IMR-90 (cell line): Measurements from ENCODE around the gene MPIG6B. TPM values are rescaled to one million over a fixed set of nuclear protein-coding genes. Genes with fewer than 3 reads are reported as not detected.

Experiments used
- ATAC-seq: fragments of 200-7000 bp; cut with Tn5 transposase; 2 replicates; pipeline ENCODE4 v1.9.1; 2020; ENCODE audit warnings: low read depth, mild to moderate bottlenecking, moderate library complexity
- BruUV-seq: library from RNA; stranded (reverse); fragments of 400-500 nt; replicated peaks from 2 replicates; lab custom pipeline; 2021; lab: Mats Ljungman, UMichigan
- CTCF ChIA-PET: fragments of 300-600 bp; formaldehyde crosslinking; extraction: SDS; loops from one replicate; lab custom pipeline; 2021; ENCODE audit warnings: antibody characterized with exemption; lab: Yijun Ruan, JAX
- POLR2A ChIA-PET: fragments of 300-600 bp; sonication (Branson Sonifier 250); formaldehyde crosslinking; loops from one replicate; lab custom pipeline; 2022; ENCODE audit warnings: antibody characterized with exemption; ENCODE audit not compliant: unreplicated experiment; lab: Charles Lee
- DNase-seq: peaks from one replicate; pipeline ENCODE4 v3.0.0; 2013
- H2AFZ ChIP-seq: replicated peaks from 2 replicates; pipeline ENCODE3; 2013; ENCODE audit warnings: low read length, mild to moderate bottlenecking; ENCODE audit not compliant: poor library complexity
- H2AK5ac ChIP-seq: 2 replicates; pipeline ENCODE4 v1.6.1; 2013; ENCODE audit warnings: low read depth, low read length, inconsistent platforms
- H2AK9ac ChIP-seq: replicated peaks from 2 replicates; pipeline ENCODE3; 2013; ENCODE audit warnings: mild to moderate bottlenecking, low read depth, low read length, moderate library complexity; ENCODE audit not compliant: poor library complexity
- H2BK120ac ChIP-seq: 2 replicates; pipeline ENCODE4 v1.6.1; 2013; ENCODE audit warnings: low read depth, low read length, inconsistent platforms
- H2BK15ac ChIP-seq: 3 replicates; pipeline ENCODE4 v1.6.1; 2013; ENCODE audit warnings: low read depth, low read length, inconsistent platforms
- H2BK20ac ChIP-seq: 2 replicates; pipeline ENCODE4 v1.6.1; 2013; ENCODE audit warnings: low read depth, mild to moderate bottlenecking, inconsistent platforms, low read length, moderate library complexity
- H2BK5ac ChIP-seq: 2 replicates; pipeline ENCODE4 v1.6.1; 2013; ENCODE audit warnings: mild to moderate bottlenecking, low read depth, low read length, inconsistent platforms; ENCODE audit not compliant: poor library complexity, severe bottlenecking
- H3K14ac ChIP-seq: replicated peaks from 2 replicates; pipeline ENCODE4 v1.6.1; 2013; ENCODE audit warnings: low read depth, low read length, inconsistent platforms
- H3K18ac ChIP-seq: 2 replicates; pipeline ENCODE4 v1.6.1; 2013; ENCODE audit warnings: low read depth, low read length, control low read depth
- H3K23ac ChIP-seq: 2 replicates; pipeline ENCODE4 v1.6.1; 2013; ENCODE audit warnings: low read depth, low read length, inconsistent platforms
- H3K27ac ChIP-seq: 2 replicates; pipeline ENCODE4 v1.5.1; 2013; ENCODE audit warnings: mild to moderate bottlenecking, control low read depth, low read length; ENCODE audit not compliant: insufficient read depth
- H3K27me3 ChIP-seq: 2 replicates; pipeline ENCODE4 v1.6.1; 2013; ENCODE audit warnings: low read length; ENCODE audit not compliant: control insufficient read depth, insufficient read depth
- H3K36me3 ChIP-seq: 2 replicates; pipeline ENCODE4 v1.6.1; 2013; ENCODE audit warnings: low read length, mixed read lengths; ENCODE audit not compliant: control insufficient read depth, insufficient read depth
- H3K4ac ChIP-seq: 2 replicates; pipeline ENCODE4 v1.6.1; 2013; ENCODE audit warnings: low read depth, low read length, inconsistent platforms
- H3K4me1 ChIP-seq: 2 replicates; pipeline ENCODE4 v1.6.1; 2013; ENCODE audit warnings: low read length, mixed read lengths; ENCODE audit not compliant: control insufficient read depth, insufficient read depth
- H3K4me2 ChIP-seq: 2 replicates; pipeline ENCODE4 v1.6.1; 2013; ENCODE audit warnings: low read depth, mild to moderate bottlenecking, control low read depth, low read length, moderate library complexity
- H3K4me3 ChIP-seq: 2 replicates; pipeline ENCODE4 v1.5.1; 2013; ENCODE audit warnings: low read depth, mild to moderate bottlenecking, control low read depth, low read length, moderate library complexity; ENCODE audit not compliant: insufficient read depth
- H3K56ac ChIP-seq: 2 replicates; pipeline ENCODE4 v1.6.1; 2013; ENCODE audit warnings: low read length, inconsistent platforms; ENCODE audit not compliant: insufficient read depth; ENCODE audit errors: extremely low read depth
- H3K79me1 ChIP-seq, 2 experiments: 2 replicates each; pipeline ENCODE4 v1.6.1; 2013; ENCODE audit warnings: low read length in 2 of 2, inconsistent platforms in 1 of 2, low read depth in 1 of 2
- H3K9ac ChIP-seq: 2 replicates; pipeline ENCODE4 v1.6.1; 2013; ENCODE audit warnings: low read depth, low read length, control low read depth
- H3K9me1 ChIP-seq: 2 replicates; pipeline ENCODE4 v1.6.1; 2013; ENCODE audit warnings: low read length, inconsistent platforms; ENCODE audit not compliant: insufficient read depth
- H3K9me3 ChIP-seq: 2 replicates; pipeline ENCODE4 v1.6.1; 2013; ENCODE audit warnings: low read length; ENCODE audit not compliant: control insufficient read depth, insufficient read depth
- H4K20me1 ChIP-seq: 2 replicates; pipeline ENCODE4 v1.6.1; 2013; ENCODE audit warnings: low read length, inconsistent platforms; ENCODE audit not compliant: insufficient read depth
- H4K5ac ChIP-seq: 2 replicates; pipeline ENCODE4 v1.6.1; 2013; ENCODE audit warnings: mild to moderate bottlenecking, low read depth, low read length, control low read depth
- H4K8ac ChIP-seq, 2 experiments: 2 replicates each; pipeline ENCODE4 v1.6.1; 2013; ENCODE audit warnings: low read depth in 2 of 2, low read length in 2 of 2, control low read depth in 1 of 2, inconsistent platforms in 1 of 2
- H4K91ac ChIP-seq: 2 replicates; pipeline ENCODE4 v1.6.1; 2013; ENCODE audit warnings: low read depth, low read length, inconsistent platforms; ENCODE audit not compliant: insufficient read depth
- BHLHE40 ChIP-seq: fragments of 150-350 bp; IDR thresholded peaks from 2 replicates; pipeline ENCODE4 v1.6.1; 2016; ENCODE audit warnings: mild to moderate bottlenecking, low read depth, low read length
- CEBPB ChIP-seq: IDR thresholded peaks from 2 replicates; pipeline ENCODE4 v1.6.1; 2012; ENCODE audit warnings: low read depth, low read length, improper control_type of control experiment
- CHD1 ChIP-seq: IDR thresholded peaks from 2 replicates; pipeline ENCODE4 v1.6.1; 2012; ENCODE audit warnings: low read depth, low read length, improper control_type of control experiment
- CTCF ChIP-seq: conservative IDR thresholded peaks from 2 replicates; pipeline ENCODE4 v1.5.1; 2012; ENCODE audit warnings: mild to moderate bottlenecking, low read depth, low read length, improper control_type of control experiment
- FOS ChIP-seq: fragments of 150-350 bp; IDR thresholded peaks from 2 replicates; pipeline ENCODE4 v1.6.1; 2016; ENCODE audit warnings: low read depth, low read length
- MAFK ChIP-seq: IDR thresholded peaks from 2 replicates; pipeline ENCODE4 v1.6.1; 2012; ENCODE audit warnings: low read depth, low read length, improper control_type of control experiment
- MAZ ChIP-seq: IDR thresholded peaks from 2 replicates; pipeline ENCODE4 v1.6.1; 2012; ENCODE audit warnings: low read depth, mild to moderate bottlenecking, low read length, improper control_type of control experiment, moderate library complexity, borderline replicate concordance
- MXI1 ChIP-seq: IDR thresholded peaks from 2 replicates; pipeline ENCODE4 v1.6.1; 2012; ENCODE audit warnings: low read depth, mild to moderate bottlenecking, low read length, moderate library complexity, borderline replicate concordance
- POLR2A ChIP-seq: IDR thresholded peaks from 2 replicates; pipeline ENCODE4 v1.6.1; 2012; ENCODE audit warnings: mild to moderate bottlenecking, low read depth, low read length
- RAD21 ChIP-seq: IDR thresholded peaks from 2 replicates; pipeline ENCODE4 v1.6.1; 2012; ENCODE audit warnings: low read length, improper control_type of control experiment
- RCOR1 ChIP-seq: IDR thresholded peaks from 2 replicates; pipeline ENCODE4 v1.6.1; 2012; ENCODE audit warnings: mild to moderate bottlenecking, low read length, improper control_type of control experiment; ENCODE audit not compliant: insufficient replicate concordance
- SMC3 ChIP-seq: fragments of 150-350 bp; IDR thresholded peaks from 2 replicates; pipeline ENCODE4 v1.6.1; 2016; ENCODE audit warnings: low read depth, mild to moderate bottlenecking, antibody characterized with exemption, low read length, moderate library complexity
- WGBS, 2 experiments: methylation state at CpG; one replicate each; pipeline versions ENCODE4 v1.1.5 to v1.1.7; 2013; ENCODE audit warnings: missing lambda C conversion rate in 2 of 2; ENCODE audit not compliant: insufficient read length in 1 of 2; ENCODE audit errors: extremely low coverage in 2 of 2; 5-methylcytosine and 5-hydroxymethylcytosine counted together
- dilution Hi-C: fragments of 300-500 bp; cut with HindIII; formaldehyde crosslinking; loops from one replicate; pipeline ENCODE4 v1.14.3; 2018; ENCODE audit warnings: low sequenced_read_pairs; ENCODE audit not compliant: unreplicated experiment
- in situ Hi-C: fragments of 300-500 bp; cut with MboI; formaldehyde crosslinking; loops from 3 replicates; pipeline ENCODE4 v1.14.3; 2019; ENCODE audit warnings: low sequenced_read_pairs, inconsistent platforms, mixed read lengths
- intact Hi-C: fragments of 100-400 bp; cut with micrococcal nuclease; formaldehyde crosslinking; loops from 2 replicates; pipeline ENCODE4 v1.10.0; 2022
- polyA plus RNA-seq, 3 experiments: library from polyadenylated mRNA; depleted of rRNA; stranded (reverse); fragments of >200 nt; gene quantifications; 2 replicates each; pipeline ENCODE4 v1.2.3, GENCODE V29; 2012; ENCODE audit warnings: low replicate concordance in 1 of 3
- total RNA-seq: library from RNA; depleted of rRNA; stranded (reverse); fragments of >200 nt; gene quantifications from 2 replicates; pipeline ENCODE4 v1.2.3, GENCODE V29; 2012

Gene MPIG6B
- total and polyA plus RNA-seq, 2 of the 4 experiments (the other 2 are of a cell fraction), result not detected

- TF ChIP-seq CTCF, result no peak
- no peak for TF ChIP-seq CHD1
- TF ChIP-seq MAZ, result peak; percentile 22; the same call in 1 of the 2 replicates
- TF ChIP-seq RCOR1, result no peak
- peak; percentile 37 for TF ChIP-seq POLR2A
- TF ChIP-seq SMC3, result no peak
- no peak for TF ChIP-seq RAD21
- TF ChIP-seq CEBPB, result no peak
- TF ChIP-seq MAFK, result no peak
- TF ChIP-seq FOS, result 0 out of 2 replicates have a peak, but pooled peaks have one; percentile 23
- TF ChIP-seq BHLHE40, result no peak
- TF ChIP-seq MXI1, result no peak; the same call in 1 of the 2 replicates
- Histone ChIP-seq H2BK15ac (peak overlapping the region; percentile 66; the same call in 2 of the 3 replicates), H2AK9ac (peak overlapping the region; percentile 100), H3K18ac (peak overlapping the region; percentile 75), H3K79me1 (peaks cover 9 to 69% of the 10 kb centered on the region in 2 experiments; a peak in 3 of 4 replicates), H4K91ac (peak overlapping the region; percentile 99), H3K9ac (peak overlapping the region; percentile 98), H3K23ac (peak overlapping the region; percentile 99), H2AFZ (peak overlapping the region; percentile 77), H3K4me1 (peaks cover 18% of the 10 kb centered on the region), H3K4ac (peak overlapping the region; percentile 98), H3K27me3 (no peaks in the 10 kb centered on the region), H2AK5ac (peak overlapping the region; percentile 98), H3K9me3 (no peaks in the 10 kb centered on the region), H2BK20ac (peak overlapping the region; percentile 22; the same call in 1 of the 2 replicates), H2BK120ac (peak overlapping the region; percentile 81), H3K14ac (peak overlapping the region; percentile 98), H4K20me1 (peaks cover 32% of the 10 kb centered on the region), H3K4me3 (peak overlapping the region; percentile 81), H3K4me2 (peak overlapping the region; percentile 96), H4K8ac (peak overlapping the region; percentile 74 to 93), H2BK5ac (peak overlapping the region; percentile 99), H4K5ac (peak overlapping the region; percentile 86), H3K9me1 (peaks cover 14% of the 10 kb centered on the region), H3K36me3 (peaks cover 30% of the 10 kb centered on the region), H3K56ac (peak overlapping the region; percentile 99), H3K27ac (peak overlapping the region; percentile 94)
- CTCF ChIA-PET, result no interaction called here
- dilution Hi-C loops, result no loop called here
- ATAC-seq (peak; percentile 13), DNase-seq (peak; percentile 59)
- no TSS peak for BruUV-seq
- POLR2A ChIA-PET, result interaction anchor here (0.6 kb wide), 1 partner anchor 166 kb away, joined by 7 read pairs; no protein-coding TSS in a partner anchor
- intact Hi-C loops, result no loop called here
- 0% methylated on average over 5 of the region's 18 CpGs; no CpG with 5 or more reads in 1 of the 2 experiments for WGBS, 2 experiments
- in situ Hi-C loops, result no loop called here
These were observed 11.7 kb downstream of the MPIG6B start for GRCh38 chr6:31734821-31735406.
